NCI-H1048 (cell line): Measurements from ENCODE around the gene CEP192.

ENCODE experiments used
- DNase-seq: peaks from one replicate; lab custom pipeline; 2025; lab: John Stamatoyannopoulos, UW

Gene CEP192

DNA sequence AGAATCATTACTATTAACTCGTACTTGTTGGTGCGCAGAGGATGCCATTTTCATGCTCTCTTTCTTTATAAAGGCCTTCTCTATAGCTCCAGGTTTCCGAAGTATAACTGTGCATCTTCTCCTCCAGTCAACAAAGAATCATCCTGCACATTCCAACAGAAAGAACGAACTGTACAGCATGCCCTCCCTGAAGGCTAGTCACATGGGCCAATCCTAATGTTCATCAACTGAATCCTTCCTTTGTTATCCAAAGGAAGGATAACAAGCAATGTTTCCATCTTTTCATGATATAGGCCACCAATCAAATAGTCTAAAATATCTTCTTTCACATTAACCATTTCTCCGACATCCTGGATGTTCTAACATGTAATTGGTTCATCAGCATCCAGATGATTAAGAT lies 160.5 kb downstream of the CEP192 start:
- no peak for DNase-seq

DNA sequence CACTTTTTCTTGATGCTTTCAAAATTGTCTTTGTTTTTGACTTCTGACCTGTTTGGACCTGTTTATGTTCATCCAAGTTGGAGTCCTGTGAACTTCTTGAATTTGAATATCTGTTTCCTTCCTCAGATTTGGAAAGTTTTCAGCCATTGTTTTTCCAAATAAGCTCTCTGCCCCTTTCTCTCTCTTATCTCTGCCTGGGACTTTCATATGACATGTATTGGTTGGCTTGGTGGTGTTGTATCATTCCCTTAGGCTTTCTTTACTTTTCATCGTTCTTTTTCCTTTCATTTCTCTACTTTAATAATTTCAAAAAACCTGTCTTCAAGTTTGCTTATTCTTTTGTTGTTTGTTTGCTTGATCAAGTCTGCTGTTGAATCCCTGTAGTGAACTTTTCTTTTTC lies 167.3 kb downstream of the CEP192 start:
- DNase-seq: no peak

DNA sequence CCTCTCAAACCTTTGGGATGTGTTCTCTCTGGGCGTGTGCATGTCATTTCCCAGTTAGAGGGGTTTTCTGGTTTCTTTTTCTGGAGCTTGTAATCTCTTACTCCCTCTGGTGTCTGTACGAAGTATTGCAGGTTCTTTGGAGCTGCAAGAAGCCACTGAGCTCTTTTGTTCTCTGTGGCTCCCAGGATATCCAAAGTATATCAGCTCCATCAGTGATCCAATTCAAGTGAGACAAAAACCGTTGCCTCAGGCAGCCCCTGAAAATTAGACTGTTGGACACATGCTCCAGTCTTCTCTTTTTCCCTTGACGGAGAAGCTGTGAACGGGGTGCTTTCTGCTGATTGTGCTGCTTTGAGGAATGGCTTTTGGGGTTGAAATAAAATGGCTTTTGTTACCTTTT lies 168.4 kb downstream of the CEP192 start:
- DNase-seq: peak; percentile 12

DNA sequence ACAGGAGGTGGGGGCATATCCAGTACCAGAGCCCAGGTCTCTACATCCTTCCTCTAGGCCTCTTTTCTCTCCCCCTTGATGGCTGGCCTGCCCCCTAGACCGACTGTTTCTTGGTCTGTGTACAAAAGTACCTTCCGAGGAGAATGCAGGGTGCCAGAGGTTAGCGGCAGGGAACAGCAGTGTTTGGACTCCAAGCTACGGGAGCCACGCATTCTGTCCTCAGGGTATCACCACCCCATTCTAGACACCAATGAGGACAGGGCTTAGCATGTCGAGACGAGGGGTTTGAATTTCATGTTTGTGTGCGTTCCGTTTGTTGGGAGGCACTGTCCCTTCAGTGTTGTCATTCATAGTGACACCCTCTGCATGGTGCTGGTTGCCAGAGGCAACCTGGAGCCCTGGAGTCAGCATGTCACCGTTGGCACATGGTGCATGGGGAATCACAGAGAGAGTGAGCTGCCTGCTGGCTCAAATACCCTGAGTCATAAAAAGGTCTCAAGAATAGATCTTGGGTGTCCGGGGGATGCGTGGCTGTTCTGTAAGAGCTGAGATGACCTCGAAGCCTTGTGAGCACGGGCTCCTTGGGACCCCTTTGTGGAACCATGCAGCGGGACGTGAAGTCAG lies 170.2 kb downstream of the CEP192 start:
- no peak for DNase-seq

DNA sequence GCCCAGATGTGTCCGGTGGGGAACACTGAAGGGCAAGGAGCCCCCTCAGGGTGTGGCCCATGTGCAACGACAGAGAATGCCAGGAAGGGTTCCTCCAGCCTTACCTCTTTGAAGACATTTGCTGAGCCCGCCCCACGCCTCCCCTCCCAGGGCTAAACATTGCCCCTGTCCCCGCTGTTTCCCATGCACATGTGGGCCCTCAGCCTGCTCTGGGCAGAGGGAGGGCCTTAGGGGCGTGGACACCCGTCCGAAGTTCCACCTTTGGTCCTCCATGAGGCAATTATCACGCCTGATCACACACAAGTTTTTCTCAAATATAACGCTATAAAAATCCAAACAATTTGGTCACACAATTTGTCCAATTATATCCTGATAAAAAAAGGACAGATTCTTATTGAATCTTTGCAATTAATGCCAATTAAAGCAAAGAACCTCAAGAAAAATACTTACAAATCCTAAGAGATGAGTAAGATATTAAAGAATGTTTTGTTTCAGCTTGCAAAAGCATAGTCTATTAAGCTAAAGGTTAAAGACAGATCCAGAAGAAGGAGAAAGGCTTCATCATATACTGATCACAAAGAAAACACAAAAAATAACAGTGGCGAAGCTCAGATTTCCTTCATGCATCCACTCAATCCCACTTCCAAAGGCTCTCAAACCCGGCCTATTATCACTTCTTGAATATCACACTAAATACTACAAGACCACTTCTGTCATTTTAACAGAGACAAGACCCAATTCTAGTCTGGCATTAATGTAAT lies 172.2 kb downstream of the CEP192 start:
- DNase-seq: no peak

DNA sequence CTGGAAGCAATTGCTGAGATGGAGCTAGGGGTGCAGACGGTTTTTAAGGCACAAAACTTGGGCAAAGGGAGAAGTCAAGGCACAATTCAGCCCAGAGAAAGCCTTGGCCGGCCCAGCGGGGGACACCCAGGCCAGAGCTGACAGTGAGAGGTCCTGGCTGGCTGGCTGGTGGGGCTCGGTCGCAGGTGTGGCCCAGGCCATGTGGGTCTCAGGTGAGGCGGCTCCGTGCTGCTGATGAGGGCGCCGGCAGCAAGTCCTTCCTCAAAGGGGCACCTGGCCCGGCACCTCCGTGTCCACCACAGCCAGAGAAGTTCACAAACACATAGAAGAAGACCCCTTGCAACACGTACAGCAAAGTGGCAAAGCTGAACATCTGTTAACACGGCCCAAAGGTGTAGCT lies 173.2 kb downstream of the CEP192 start:
- no peak for DNase-seq

DNA sequence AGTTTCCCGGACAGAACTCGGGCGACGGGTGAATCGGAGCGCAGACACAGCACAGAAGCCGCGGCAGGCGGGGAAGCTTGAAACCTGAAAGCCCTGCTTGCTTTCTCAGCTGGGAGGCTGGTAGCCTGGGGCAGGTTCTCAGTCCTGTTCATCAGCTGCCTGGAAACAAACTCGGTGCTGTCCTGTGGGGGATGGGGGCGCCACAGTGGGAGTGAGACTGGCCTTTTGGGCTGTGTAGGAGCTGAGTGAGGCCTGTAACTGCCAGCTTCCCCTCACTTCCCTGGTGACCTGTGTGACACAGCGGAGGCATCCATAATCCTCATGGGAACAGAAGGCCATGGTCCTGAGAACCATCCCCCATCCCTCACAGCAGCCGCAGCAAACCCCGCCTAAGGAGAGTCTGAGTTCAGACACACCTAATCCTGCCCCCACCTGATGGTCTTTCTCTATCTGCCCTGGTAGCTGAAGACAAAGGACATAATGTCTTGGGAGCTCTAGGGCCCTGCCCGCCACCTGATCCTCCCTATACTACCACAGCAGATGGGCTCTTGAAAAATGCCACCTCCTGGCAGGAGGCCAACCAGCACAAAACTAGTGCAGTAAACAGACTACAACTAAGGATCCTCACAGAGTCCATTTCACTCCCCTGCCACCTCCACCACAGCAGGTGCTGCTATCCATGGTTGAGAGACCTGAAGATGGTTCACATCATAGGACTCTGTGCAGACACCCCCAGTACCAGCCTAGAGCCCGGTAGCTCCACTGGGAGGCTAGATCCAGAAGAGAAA lies 174.7 kb downstream of the CEP192 start:
- DNase-seq: no peak

DNA sequence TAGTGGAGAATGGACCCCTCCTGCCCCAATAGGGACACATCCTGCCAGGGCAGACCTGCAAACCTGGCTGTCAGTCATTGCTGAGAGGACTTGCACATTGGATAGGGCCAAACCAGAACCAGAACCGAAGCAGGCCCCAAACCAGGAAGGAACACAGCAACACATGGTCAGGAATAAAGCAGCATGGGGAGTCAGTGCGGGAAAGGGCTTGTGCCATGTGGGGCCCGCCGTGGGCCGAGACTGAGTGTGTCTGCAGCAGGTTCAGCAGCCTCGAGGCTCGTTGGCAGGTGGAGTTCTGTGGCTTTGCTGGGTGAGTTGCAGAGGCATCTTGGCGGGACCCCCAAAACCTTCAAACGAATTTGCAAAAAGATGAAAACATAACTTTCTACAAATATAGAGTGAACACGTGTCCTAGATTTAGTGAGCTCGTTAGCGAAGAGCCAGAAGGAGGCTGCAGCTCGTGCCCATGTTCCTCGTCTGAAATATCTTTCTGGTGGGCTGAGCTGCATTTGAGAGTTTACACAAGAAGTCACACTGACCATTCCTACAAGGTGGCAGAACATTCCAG lies 182.5 kb downstream of the CEP192 start:
- no peak for DNase-seq
